Fibroblast of pulmonary artery (primary cell): ENCODE data around the gene ZNF787.
A peak's percentile ranks its signal among the peaks of the same experiment; 100 is the strongest.

ENCODE experiments used
- DNase-seq: peaks from one replicate; pipeline ENCODE4 v3.0.0-alpha.2; 2010; ENCODE audit warnings: low read depth
- H3K4me3 ChIP-seq: replicated peaks from 2 replicates; pipeline ENCODE4 v1.5.1; 2011; ENCODE audit warnings: low read depth, mild to moderate bottlenecking, control low read depth, low read length, moderate library complexity
- CTCF ChIP-seq: IDR thresholded peaks from 2 replicates; pipeline ENCODE4 v1.5.1; 2011; ENCODE audit warnings: mild to moderate bottlenecking, control low read depth, low read length, inconsistent platforms; ENCODE audit errors: missing control alignments

Gene ZNF787

GRCh38 chr19:56076498-56076897, 44.6 kb downstream of the ZNF787 start:
- peak; percentile 73 for DNase-seq
- H3K4me3 ChIP-seq: no peak overlapping the region
- peak; percentile 95 for TF ChIP-seq CTCF

GRCh38 chr19:56071151-56071550, 49.9 kb downstream of the ZNF787 start:
- DNase-seq: no peak
- peak; percentile 21 for TF ChIP-seq CTCF
- H3K4me3 ChIP-seq: no peak overlapping the region

GRCh38 chr19:56069642-56070041, 51.5 kb downstream of the ZNF787 start:
- no peak overlapping the region for H3K4me3 ChIP-seq
- TF ChIP-seq CTCF: no peak
- DNase-seq: no peak

- peak; percentile 49 for DNase-seq
- TF ChIP-seq CTCF: peak; percentile 79
- peak overlapping the region; percentile 29 for H3K4me3 ChIP-seq
Observed at GRCh38 chr19:56066152-56067023, 54.7 kb downstream of the ZNF787 start.

- no peak for TF ChIP-seq CTCF
Observed at GRCh38 chr19:56053596-56053995, 67.5 kb downstream of the ZNF787 start.

More at GRCh38 chr19:56053596-56053995, 67.5 kb downstream of the ZNF787 start:
- no peak overlapping the region for H3K4me3 ChIP-seq
- DNase-seq: no peak
